Measurements from ENCODE around the gene CSNK2A2.

The CSNK2A2 gene

GRCh38 chr16:58157951-58158540 lies 39.9 kb downstream of the CSNK2A2 start:
- H3K4me3 ChIP-seq (ENCODE audit: low read depth, low read length): no peak overlapping the region
- no peaks in the 10 kb centered on the region for H3K27me3 ChIP-seq
- H3K9me3 ChIP-seq: no peaks in the 10 kb centered on the region
- peaks cover 21% of the 10 kb centered on the region for H3K36me3 ChIP-seq
- DNase-seq: no peak
- no peak for TF ChIP-seq CTCF (IDR thresholded peaks at IDR 0.05; ENCODE audit: low read depth, low read length)
- no peaks in the 10 kb centered on the region for H3K4me1 ChIP-seq

GRCh38 chr16:58157239-58157638 lies 40.7 kb downstream of the CSNK2A2 start:
- TF ChIP-seq CTCF (IDR thresholded peaks at IDR 0.05; ENCODE audit: low read depth, low read length): no peak
- no peak for DNase-seq
- peaks cover 13% of the 10 kb centered on the region for H3K36me3 ChIP-seq
- no peaks in the 10 kb centered on the region for H3K9me3 ChIP-seq
- H3K4me3 ChIP-seq (ENCODE audit: low read depth, low read length): no peak overlapping the region
- no peaks in the 10 kb centered on the region for H3K27me3 ChIP-seq
- no peaks in the 10 kb centered on the region for H3K4me1 ChIP-seq

GRCh38 chr16:58155839-58156238 lies 42.1 kb downstream of the CSNK2A2 start:
- TF ChIP-seq CTCF (IDR thresholded peaks at IDR 0.05; ENCODE audit: low read depth, low read length): no peak
- DNase-seq: no peak

GRCh38 chr16:58154345-58154744 lies 43.6 kb downstream of the CSNK2A2 start:
- Histone ChIP-seq H3K27me3 (no peaks in the 10 kb centered on the region), H3K9me3 (no peaks in the 10 kb centered on the region), H3K36me3 (no peaks in the 10 kb centered on the region), H3K4me1 (no peaks in the 10 kb centered on the region), H3K4me3 (ENCODE audit: low read depth, low read length) (no peak overlapping the region)
- DNase-seq: no peak
- no peak for TF ChIP-seq CTCF (IDR thresholded peaks at IDR 0.05; ENCODE audit: low read depth, low read length)

More at GRCh38 chr16:58155839-58156238, 42.1 kb downstream of the CSNK2A2 start:
- H3K36me3 ChIP-seq: peaks cover under 1% of the 10 kb centered on the region; the same call in 1 of the 2 replicates
- H3K27me3 ChIP-seq: no peaks in the 10 kb centered on the region
- H3K9me3 ChIP-seq: no peaks in the 10 kb centered on the region
- no peak overlapping the region for H3K4me3 ChIP-seq (ENCODE audit: low read depth, low read length)
- H3K4me1 ChIP-seq: no peaks in the 10 kb centered on the region

- no peak for TF ChIP-seq CTCF (IDR thresholded peaks at IDR 0.05; ENCODE audit: low read depth, low read length)
- no peak for DNase-seq
- H3K4me1 ChIP-seq: no peaks in the 10 kb centered on the region
Measured at GRCh38 chr16:58152246-58152868, 45.5 kb downstream of the CSNK2A2 start.

GRCh38 chr16:58148526-58148925 lies 49.4 kb downstream of the CSNK2A2 start:
- Histone ChIP-seq H3K9me3 (no peaks in the 10 kb centered on the region), H3K4me3 (ENCODE audit: low read depth, low read length) (no peak overlapping the region), H3K4me1 (no peaks in the 10 kb centered on the region), H3K27me3 (no peaks in the 10 kb centered on the region), H3K36me3 (no peaks in the 10 kb centered on the region)
- DNase-seq: no peak
- TF ChIP-seq CTCF (IDR thresholded peaks at IDR 0.05; ENCODE audit: low read depth, low read length): no peak

More at GRCh38 chr16:58152246-58152868, 45.5 kb downstream of the CSNK2A2 start:
- H3K4me3 ChIP-seq (ENCODE audit: low read depth, low read length): no peak overlapping the region
- H3K9me3 ChIP-seq: no peaks in the 10 kb centered on the region
- H3K36me3 ChIP-seq: no peaks in the 10 kb centered on the region
- no peaks in the 10 kb centered on the region for H3K27me3 ChIP-seq
